CD4-positive, alpha-beta T cell treated with Interleukin-15 for 4 hours (primary cell): ENCODE data around the gene CD8A.
"Not testable (repeated sequence)": the region's sequence is repeated elsewhere in the genome, so short reads cannot be mapped to it uniquely, and the experiment has no call there.

Source experiments
- DNase-seq: peaks from one replicate; pipeline ENCODE4 v3.0.0-alpha.2; 2020; ENCODE audit warnings: low spot score

The CD8A gene

GRCh38 chr2:86776532-86776931 is 14.2 kb downstream of the CD8A start:
- no peak for DNase-seq

GRCh38 chr2:86775338-86775737 is 15.4 kb downstream of the CD8A start:
- no peak for DNase-seq

GRCh38 chr2:86774862-86775261 is 15.9 kb downstream of the CD8A start:
- no peak for DNase-seq

GRCh38 chr2:86772611-86773010 is 18.1 kb downstream of the CD8A start:
- DNase-seq = no peak

DNA sequence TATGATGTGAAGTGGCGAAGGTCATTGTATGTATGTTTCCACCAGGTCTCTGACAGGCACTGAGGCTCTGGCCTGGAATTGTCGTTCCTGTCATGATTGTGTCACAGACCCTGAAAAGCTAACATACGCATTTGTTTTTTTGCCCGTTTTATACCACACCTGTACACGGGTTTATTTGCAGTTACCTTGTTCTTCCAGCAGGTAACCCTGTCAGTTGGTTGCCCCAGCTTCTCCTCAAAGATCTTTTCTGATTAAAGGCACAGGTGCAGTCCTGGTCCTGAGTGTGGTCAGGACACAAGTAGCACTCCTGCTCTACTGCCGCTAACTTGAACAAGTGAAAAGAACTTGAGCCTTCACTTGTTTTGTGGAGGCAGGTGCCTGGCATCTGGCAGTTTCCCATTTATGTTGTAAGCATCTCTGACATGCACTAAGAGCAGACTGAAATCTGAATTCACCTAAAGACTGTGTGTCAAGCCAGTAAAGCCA is 19.9 kb downstream of the CD8A start:
- DNase-seq = no peak

DNA sequence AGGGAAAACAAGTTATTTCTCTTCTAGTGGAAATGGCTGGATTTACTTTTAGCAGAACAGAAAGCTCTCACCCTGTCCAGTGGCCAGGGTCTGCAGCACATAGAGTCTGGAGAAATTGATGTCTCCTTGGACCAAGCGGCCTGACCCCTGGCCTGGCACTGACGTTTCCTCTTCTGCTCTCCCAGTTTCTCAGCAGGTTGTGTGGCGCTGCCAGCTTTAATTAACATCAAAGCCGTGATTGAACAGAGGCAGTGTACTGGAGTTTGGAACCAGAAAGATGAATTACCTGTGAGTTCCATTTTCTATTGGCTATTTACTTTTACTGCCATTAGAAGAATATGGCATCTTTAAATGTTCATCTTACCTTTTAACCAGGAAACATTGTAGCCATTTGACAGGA is 20.9 kb downstream of the CD8A start:
- DNase-seq = no peak

DNA sequence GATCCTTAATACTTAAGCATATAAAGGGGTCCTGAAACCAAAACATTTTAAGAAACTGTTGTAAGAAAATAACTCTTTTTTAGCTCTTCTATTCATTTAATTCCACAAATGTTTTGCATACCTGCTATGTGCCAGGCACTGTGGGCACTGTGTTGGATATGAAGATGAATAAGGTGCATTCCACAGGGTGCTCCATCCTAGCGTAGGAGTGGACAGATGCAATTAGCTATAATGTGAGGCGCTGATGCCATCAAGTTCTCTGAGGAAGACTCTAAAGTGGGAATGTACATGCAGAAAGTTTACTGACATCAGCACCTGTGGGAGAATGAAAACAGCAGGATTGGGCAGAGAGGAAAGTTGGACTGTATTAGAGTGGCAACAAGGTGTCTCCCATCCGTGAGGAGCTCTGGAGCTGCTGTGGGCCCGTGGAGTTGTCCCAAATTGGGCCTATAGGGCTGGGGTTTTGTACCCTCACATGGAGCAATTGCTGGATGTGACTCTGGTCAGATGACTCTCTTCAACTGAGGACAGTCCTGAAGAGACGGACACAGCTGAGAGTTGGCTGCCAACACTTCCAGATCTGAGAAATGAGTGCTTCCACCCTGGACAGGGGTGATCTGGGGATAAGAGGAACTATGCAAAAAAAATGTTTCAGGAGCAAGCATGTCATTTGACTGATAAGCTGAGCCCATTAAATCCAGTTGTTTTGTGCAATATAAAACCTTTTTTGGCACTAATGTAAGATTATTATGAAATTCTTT is 22.3 kb downstream of the CD8A start:
- no peak for DNase-seq

- no peak for DNase-seq
Measured at GRCh38 chr2:86765310-86765695, 25.4 kb downstream of the CD8A start.

GRCh38 chr2:86764661-86765309 is 25.9 kb downstream of the CD8A start:
- peak; percentile 69 for DNase-seq

DNA sequence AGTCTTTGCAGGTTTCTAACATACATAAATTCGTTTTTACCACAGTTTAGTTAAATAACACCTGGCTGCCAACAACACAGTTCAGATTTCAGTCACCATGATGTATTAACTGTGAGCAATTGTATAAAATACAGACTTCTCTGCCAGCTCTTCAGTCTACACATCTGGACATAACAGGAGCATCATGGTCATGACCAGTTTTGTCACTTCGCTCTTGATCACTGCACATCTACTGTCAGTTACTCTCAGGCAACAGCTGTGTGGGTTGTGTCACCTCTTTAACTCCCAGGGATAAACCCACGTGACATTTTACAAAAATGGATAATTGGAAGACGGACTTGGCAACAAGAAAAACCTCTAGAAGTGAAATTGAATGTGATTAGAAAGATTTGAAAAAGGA is 30.3 kb downstream of the CD8A start:
- DNase-seq = no peak

- DNase-seq = no peak
Measured at GRCh38 chr2:86758405-86758804, 32.3 kb downstream of the CD8A start.

DNA sequence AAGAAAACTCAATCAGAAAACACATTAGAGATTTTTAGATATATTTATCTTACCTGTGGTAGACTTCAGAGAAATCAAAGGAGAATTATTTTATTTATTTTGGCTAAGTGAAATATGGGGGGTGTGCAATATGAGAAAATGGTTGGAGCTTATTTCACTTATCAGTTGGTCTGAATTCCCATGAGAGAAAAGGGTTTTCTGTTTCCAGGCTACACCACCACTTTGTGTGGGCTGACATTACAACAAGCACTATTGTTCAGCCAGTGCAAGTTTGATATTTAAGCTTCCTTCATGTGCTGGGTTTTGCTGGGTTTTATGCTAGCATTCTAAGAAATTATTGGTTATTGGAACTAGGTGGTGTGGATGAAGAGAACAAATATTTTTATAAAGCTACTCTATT is 37.1 kb downstream of the CD8A start:
- no peak for DNase-seq

DNA sequence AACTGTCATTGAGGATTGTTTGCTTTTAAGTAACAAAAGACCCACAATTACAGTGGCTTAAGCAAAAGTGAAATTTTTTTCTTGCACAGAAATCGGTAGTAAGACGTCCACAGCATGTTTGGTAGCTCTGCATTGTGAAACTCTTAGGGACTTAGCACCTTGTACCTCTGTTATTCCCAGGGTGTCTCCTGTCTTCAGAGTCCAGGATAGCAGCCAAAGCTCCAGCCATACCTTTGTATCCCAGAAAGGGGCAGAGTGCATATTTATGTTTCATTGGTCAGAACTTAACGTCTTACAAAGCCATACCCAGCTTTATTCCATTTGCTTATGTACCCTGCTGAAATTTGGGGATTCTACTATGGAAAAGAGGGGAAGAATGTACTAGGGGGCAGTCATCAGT is 37.8 kb downstream of the CD8A start:
- no peak for DNase-seq

DNA sequence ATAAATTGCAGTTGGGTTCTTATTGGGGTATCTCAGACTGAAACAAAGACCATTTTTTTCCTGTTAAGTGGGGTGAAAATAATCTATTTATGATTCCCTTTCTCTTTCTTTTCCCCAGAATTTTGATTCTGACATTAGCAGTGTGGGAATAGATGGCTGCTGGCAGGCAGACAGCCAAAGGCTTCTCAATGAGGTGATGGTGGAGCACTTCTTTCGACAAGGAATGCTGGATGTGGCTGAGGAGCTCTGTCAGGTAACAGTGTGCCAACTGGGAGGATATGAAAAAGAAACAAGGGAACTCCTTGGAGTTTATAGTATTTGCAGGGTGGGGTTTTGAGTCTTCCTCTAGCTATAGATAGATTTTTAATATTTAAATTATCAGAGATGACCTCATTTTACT is 38.9 kb downstream of the CD8A start:
- DNase-seq = no peak

GRCh38 chr2:86750240-86750839 is 40.4 kb downstream of the CD8A start:
- no peak for DNase-seq

DNA sequence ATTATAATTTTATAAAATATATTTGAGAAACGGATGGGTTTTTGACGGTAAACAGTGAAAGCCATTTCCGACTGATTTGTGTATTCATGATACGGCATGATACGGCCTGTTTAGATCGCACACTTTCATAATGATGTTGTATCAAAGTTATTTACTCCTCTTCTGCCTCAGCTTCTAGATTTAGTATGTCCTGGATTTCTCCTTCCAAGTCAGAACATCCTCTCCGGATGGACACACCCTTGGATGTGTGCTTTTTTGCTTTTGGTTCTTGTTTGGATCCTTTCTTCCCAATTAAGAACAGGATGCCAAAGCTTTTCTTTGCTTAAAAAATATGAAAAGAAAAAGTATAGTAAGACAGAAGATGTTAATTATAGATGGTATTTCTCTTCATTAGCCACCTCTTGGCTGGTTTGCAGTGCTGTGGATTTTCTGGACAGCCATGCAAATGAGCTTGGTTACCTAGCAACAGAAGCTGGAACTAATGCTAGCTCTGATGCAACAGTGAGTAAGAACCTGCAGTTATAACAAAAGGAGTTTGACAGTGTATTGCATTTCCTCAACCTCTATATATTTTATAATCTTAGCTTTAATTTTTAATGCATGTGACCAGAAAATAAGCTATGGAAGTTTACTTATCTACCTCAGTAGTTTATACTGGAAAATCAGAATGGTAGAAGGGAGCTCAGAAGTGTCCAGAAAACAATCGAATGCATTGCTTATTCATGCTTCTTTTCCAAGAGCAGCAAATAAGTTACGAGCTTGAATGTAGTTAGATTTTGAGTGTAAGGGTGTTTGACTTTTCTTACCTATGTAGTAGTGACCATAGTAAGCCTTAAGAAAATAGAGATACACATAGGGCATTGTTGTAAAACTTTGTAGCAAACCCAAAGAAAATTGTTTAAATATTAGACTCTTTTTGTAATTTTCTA is 42.7 kb downstream of the CD8A start:
- peak; percentile 9 for DNase-seq

DNA sequence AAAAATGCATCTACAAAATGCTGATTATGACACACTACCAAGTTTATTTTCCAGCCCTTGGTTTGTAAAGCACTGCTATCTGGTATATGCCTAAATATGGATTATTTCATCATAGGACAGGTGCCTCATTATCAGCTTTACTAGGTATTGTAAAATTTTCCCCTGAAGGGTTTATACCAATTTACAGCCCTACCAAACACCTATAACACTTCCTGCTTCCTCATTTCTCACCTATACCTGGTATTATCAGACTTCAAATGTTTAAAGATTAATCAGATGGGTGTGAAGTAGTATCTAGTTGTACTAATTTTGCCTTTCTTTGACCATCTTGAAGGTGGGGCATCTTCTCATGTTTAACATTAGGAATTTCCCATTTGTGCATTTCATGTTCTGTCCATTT is 43.8 kb downstream of the CD8A start:
- no peak for DNase-seq

GRCh38 chr2:86744152-86744551 is 46.6 kb downstream of the CD8A start:
- no peak for DNase-seq

DNA sequence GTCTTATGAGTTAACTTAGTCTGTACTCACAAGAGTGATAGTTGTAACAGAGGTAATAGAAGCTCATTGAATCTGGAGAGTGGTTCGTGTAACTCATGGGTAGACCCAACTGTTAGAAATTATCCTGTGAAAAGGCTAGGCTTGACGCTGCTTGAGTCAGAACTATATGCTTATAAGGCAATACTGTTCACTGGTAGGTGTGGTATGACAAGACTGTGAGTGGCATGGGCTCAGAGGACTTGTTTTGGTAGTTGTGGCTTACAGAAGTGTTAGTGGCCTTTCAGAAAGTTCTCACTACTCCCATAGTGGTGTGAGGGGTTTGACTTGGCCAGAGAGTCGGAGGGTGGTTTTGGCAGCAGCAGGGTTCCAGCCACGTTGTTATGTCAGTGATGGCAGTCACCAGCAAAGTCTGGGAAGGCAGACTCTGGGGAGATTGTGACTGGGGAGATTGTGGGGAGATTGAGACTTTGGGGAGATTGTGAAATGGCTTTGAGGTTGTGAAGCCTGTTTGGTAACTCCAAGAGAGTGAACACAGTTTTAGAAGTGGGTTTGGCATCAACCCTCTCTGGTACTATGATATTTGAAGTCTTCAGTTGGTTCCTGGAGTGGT is 48.7 kb downstream of the CD8A start:
- DNase-seq = not testable (repeated sequence)

- DNase-seq = not testable (repeated sequence)
Measured at GRCh38 chr2:86739889-86740288, 50.8 kb downstream of the CD8A start.

DNA sequence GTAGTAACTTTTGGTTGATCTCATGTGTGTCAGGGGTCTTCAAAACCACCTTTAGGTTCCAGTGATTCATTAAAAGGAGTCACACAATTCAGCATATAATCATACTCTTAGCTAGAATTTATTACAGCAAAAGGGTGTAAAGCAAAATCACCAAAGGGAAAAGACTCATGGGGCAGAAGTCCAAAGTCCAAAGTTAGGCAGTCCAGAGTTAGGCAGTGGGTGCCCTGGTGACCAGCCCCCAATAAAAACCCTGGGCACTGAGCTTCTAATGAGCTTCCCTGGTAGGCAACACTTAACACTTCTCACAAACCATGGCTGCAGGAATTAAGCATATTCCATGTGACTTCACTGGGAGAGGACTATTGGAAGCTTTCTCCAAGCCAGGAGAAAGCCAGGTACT is 51.2 kb downstream of the CD8A start:
- DNase-seq = not testable (repeated sequence)

- DNase-seq = not testable (repeated sequence)
Measured at GRCh38 chr2:86734896-86735295, 55.8 kb downstream of the CD8A start.
